ENCODE measurements around the gene TEK. TPM values are rescaled to one million over a fixed set of nuclear protein-coding genes. Genes with fewer than 3 reads are reported as not detected.

The TEK gene
- not detected for total RNA-seq
- not detected for total RNA-seq (2013)

DNA sequence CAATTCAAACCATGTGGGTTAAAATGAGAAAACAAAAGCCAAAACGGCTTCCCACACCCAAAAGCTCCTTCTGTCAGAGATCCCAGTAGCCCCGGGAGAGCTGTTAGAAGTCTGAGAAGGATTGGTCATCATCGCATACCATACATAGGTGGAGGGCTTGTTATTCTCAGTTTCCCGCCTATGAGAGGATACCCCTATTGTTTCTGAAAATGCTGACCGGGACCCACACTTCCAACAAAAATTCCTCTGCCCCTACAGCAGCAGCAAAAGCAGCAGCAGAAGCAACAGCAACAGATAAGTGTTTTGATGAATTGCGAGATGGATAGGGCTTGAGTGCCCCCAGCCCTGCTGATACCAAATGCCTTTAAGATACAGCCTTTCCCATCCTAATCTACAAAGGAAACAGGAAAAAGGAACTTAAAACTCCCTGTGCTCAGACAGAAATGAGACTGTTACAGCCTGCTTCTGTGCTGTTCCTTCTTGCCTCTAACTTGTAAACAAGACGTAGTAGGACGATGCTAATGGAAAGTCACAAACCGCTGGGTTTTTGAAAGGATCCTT, at the start of gene TEK:
TEK (plus strand) TSS at position 245 of the 561 bp plus-strand sequence. CDS start 366 bp downstream, outside the sequence.
- Histone ChIP-seq H3K27ac (ENCODE audit: low read length) (no peak within 1 kb of the TSS), H3K4me3 (ENCODE audit: low read length) (no peak within 1 kb of the TSS), H3K4me1 (ENCODE audit: control insufficient read depth, insufficient read depth, low read length) (no peaks in the 10 kb centered on the region), H3K9me3 (ENCODE audit: control insufficient read depth, insufficient read depth, low read length) (no peaks in the 10 kb centered on the region), H3K36me3 (ENCODE audit: control insufficient read depth, insufficient read depth, low read length) (no peaks in the 10 kb centered on the region), H3K27me3 (ENCODE audit: control insufficient read depth, insufficient read depth, low read length) (no peaks in the 10 kb centered on the region)
- whole genome bisulfite sequencing (ENCODE audit: insufficient coverage) = 41% methylated on average over 6 of the region's 9 CpGs
- H3K9me3 Mint-ChIP-seq = peaks cover 0 to 4% of the 10 kb centered on the region in 2 donors
- H3K27me3 Mint-ChIP-seq (ENCODE audit: low read depth in 2 of 2) = no peaks in the 10 kb centered on the region
- ATAC-seq (no peak), DNase-seq (no peak)
- intact Hi-C loops (cut with micrococcal nuclease) = no loop called here
- no peak for TF ChIP-seq CTCF (IDR thresholded peaks at IDR 0.05)
- H3K4me1 Mint-ChIP-seq = no peaks in the 10 kb centered on the region
- H3K27ac Mint-ChIP-seq = no peak within 1 kb of the TSS
- H3K36me3 Mint-ChIP-seq = no peaks in the 10 kb centered on the region
- no peak within 1 kb of the TSS for H3K4me3 Mint-ChIP-seq

- no peaks in the 10 kb centered on the region for H3K4me1 ChIP-seq (ENCODE audit: control insufficient read depth, insufficient read depth, low read length)
- H3K4me3 ChIP-seq (ENCODE audit: low read length) = no peak overlapping the region
- H3K9me3 ChIP-seq (ENCODE audit: control insufficient read depth, insufficient read depth, low read length) = no peaks in the 10 kb centered on the region
- intact Hi-C loops (cut with micrococcal nuclease) = no loop called here
- no CpG with 5 or more reads among the region's 1 CpG for WGBS (ENCODE audit: insufficient coverage)
- no peak for DNase-seq
- no peak overlapping the region for H3K27ac ChIP-seq (ENCODE audit: low read length)
- H3K27me3 ChIP-seq (ENCODE audit: control insufficient read depth, insufficient read depth, low read length) = no peaks in the 10 kb centered on the region
- H3K36me3 ChIP-seq (ENCODE audit: control insufficient read depth, insufficient read depth, low read length) = no peaks in the 10 kb centered on the region
- ATAC-seq = no peak
- no peak overlapping the region for H3K4me3 Mint-ChIP-seq
- no peaks in the 10 kb centered on the region for H3K4me1 Mint-ChIP-seq
- H3K27ac Mint-ChIP-seq = no peak overlapping the region
- H3K36me3 Mint-ChIP-seq = no peaks in the 10 kb centered on the region
- no peak for TF ChIP-seq CTCF (IDR thresholded peaks at IDR 0.05)
- H3K27me3 Mint-ChIP-seq (ENCODE audit: low read depth in 2 of 2) = no peaks in the 10 kb centered on the region
- H3K9me3 Mint-ChIP-seq = no peaks in the 10 kb centered on the region
Measured at GRCh38 chr9:27059412-27059811, 49.6 kb upstream of the TEK start.

- Mint-ChIP-seq H3K4me3 (no peak overlapping the region), H3K27me3 (ENCODE audit: low read depth in 2 of 2) (no peaks in the 10 kb centered on the region), H3K36me3 (no peaks in the 10 kb centered on the region), H3K27ac (no peak overlapping the region), H3K4me1 (no peaks in the 10 kb centered on the region), H3K9me3 (no peaks in the 10 kb centered on the region)
- H3K27ac ChIP-seq (ENCODE audit: low read length) = no peak overlapping the region
- H3K4me1 ChIP-seq (ENCODE audit: control insufficient read depth, insufficient read depth, low read length) = no peaks in the 10 kb centered on the region
- DNase-seq (no peak), ATAC-seq (no peak)
- H3K27me3 ChIP-seq (ENCODE audit: control insufficient read depth, insufficient read depth, low read length) = no peaks in the 10 kb centered on the region
- no peak for TF ChIP-seq CTCF (IDR thresholded peaks at IDR 0.05)
- intact Hi-C loops (cut with micrococcal nuclease) = no loop called here
- no peaks in the 10 kb centered on the region for H3K9me3 ChIP-seq (ENCODE audit: control insufficient read depth, insufficient read depth, low read length)
- H3K36me3 ChIP-seq (ENCODE audit: control insufficient read depth, insufficient read depth, low read length) = no peaks in the 10 kb centered on the region
- H3K4me3 ChIP-seq (ENCODE audit: low read length) = no peak overlapping the region
Measured at GRCh38 chr9:27059907-27060306, 49.1 kb upstream of the TEK start.

GRCh38 chr9:27065288-27065687, 43.7 kb upstream of the TEK start:
- Mint-ChIP-seq H3K36me3 (no peaks in the 10 kb centered on the region), H3K4me1 (no peaks in the 10 kb centered on the region), H3K9me3 (no peaks in the 10 kb centered on the region), H3K27ac (no peak overlapping the region), H3K4me3 (no peak overlapping the region), H3K27me3 (ENCODE audit: low read depth in 2 of 2) (no peaks in the 10 kb centered on the region)
- ATAC-seq (no peak), DNase-seq (no peak)
- no peaks in the 10 kb centered on the region for H3K9me3 ChIP-seq (ENCODE audit: control insufficient read depth, insufficient read depth, low read length)
- no peaks in the 10 kb centered on the region for H3K36me3 ChIP-seq (ENCODE audit: control insufficient read depth, insufficient read depth, low read length)
- intact Hi-C loops (cut with micrococcal nuclease) = no loop called here
- H3K27ac ChIP-seq (ENCODE audit: low read length) = no peak overlapping the region
- H3K4me3 ChIP-seq (ENCODE audit: low read length) = no peak overlapping the region
- TF ChIP-seq CTCF (IDR thresholded peaks at IDR 0.05) = no peak
- no peaks in the 10 kb centered on the region for H3K27me3 ChIP-seq (ENCODE audit: control insufficient read depth, insufficient read depth, low read length)
- H3K4me1 ChIP-seq (ENCODE audit: control insufficient read depth, insufficient read depth, low read length) = no peaks in the 10 kb centered on the region
- WGBS (ENCODE audit: insufficient coverage) = 71% methylated on average over 1 of the region's 1 CpG

All from natural killer cell (primary cell).